ENCODE data around the gene KBTBD2. TPM values are rescaled to one million over a fixed set of nuclear protein-coding genes. Genes with fewer than 3 reads are reported as not detected.

KBTBD2 gene
- total RNA-seq, 1 experiment from 2014 or later: 16.3 TPM

GRCh38 chr7:32937344-32938174, 46.0 kb upstream of the KBTBD2 start:
- ChIA-PET POLR2A (ENCODE audit: unreplicated experiment) (no interaction called here), CTCF (no interaction called here)
- H3K4me1 ChIP-seq (ENCODE audit: insufficient read depth, low read length): no peaks in the 10 kb centered on the region
- no peak overlapping the region for H3K9ac ChIP-seq (ENCODE audit: low read length)
- no peak for ATAC-seq
- DNase-seq: no peak
- H3K4me2 ChIP-seq (ENCODE audit: low read length): no peak overlapping the region
- TF ChIP-seq EZH2 (IDR thresholded peaks at IDR 0.05; ENCODE audit: low read length, unreplicated experiment) (no peak), EZH2phosphoT487 (IDR thresholded peaks at IDR 0.05; ENCODE audit: borderline replicate concordance, low read length) (no peak), CTCF (conservative IDR thresholded peaks at IDR 0.05; ENCODE audit: low read depth, low read length) (no peak)
- H2AFZ ChIP-seq (ENCODE audit: low read length): no peak overlapping the region
- intact Hi-C loops (cut with micrococcal nuclease): loop anchor here (2.0 kb wide), 1 partner anchor 15 kb away; no protein-coding TSS in a partner anchor
- H3K9me3 ChIP-seq (ENCODE audit: low read length): no peaks in the 10 kb centered on the region
- no peaks in the 10 kb centered on the region for H3K27me3 ChIP-seq (ENCODE audit: low read length)
- BruUV-seq (replicated peaks): no TSS peak
- H3F3A ChIP-seq (ENCODE audit: low read length, unreplicated experiment): no peaks in the 10 kb centered on the region
- no peak overlapping the region for H3K27ac ChIP-seq (ENCODE audit: low read length)
- H3K4me3 ChIP-seq (ENCODE audit: low read length): no peak overlapping the region
- no peaks in the 10 kb centered on the region for H3K9me2 ChIP-seq (replicated peaks; ENCODE audit: low read length)
- no peaks in the 10 kb centered on the region for H3K79me2 ChIP-seq (ENCODE audit: low read length)
- H3K36me3 ChIP-seq (ENCODE audit: low read depth, low read length): no peaks in the 10 kb centered on the region
- no peaks in the 10 kb centered on the region for H4K20me1 ChIP-seq (ENCODE audit: low read length)

- Histone ChIP-seq H3K9me3 (ENCODE audit: low read length) (no peaks in the 10 kb centered on the region), H2AFZ (ENCODE audit: low read length) (no peak overlapping the region), H3K4me2 (ENCODE audit: low read length) (no peak overlapping the region), H3K36me3 (ENCODE audit: low read depth, low read length) (no peaks in the 10 kb centered on the region), H3F3A (ENCODE audit: low read length, unreplicated experiment) (no peaks in the 10 kb centered on the region), H3K4me3 (ENCODE audit: low read length) (no peak overlapping the region), H3K79me2 (ENCODE audit: low read length) (no peaks in the 10 kb centered on the region), H3K27ac (ENCODE audit: low read length) (no peak overlapping the region), H3K4me1 (ENCODE audit: insufficient read depth, low read length) (no peaks in the 10 kb centered on the region), H4K20me1 (ENCODE audit: low read length) (no peaks in the 10 kb centered on the region), H3K9me2 (replicated peaks; ENCODE audit: low read length) (no peaks in the 10 kb centered on the region), H3K27me3 (ENCODE audit: low read length) (no peaks in the 10 kb centered on the region), H3K9ac (ENCODE audit: low read length) (no peak overlapping the region)
- intact Hi-C loops (cut with micrococcal nuclease): loop anchor here (2.0 kb wide), 1 partner anchor 14 kb away; no protein-coding TSS in a partner anchor
- ChIA-PET POLR2A (ENCODE audit: unreplicated experiment) (no interaction called here), CTCF (no interaction called here)
- no TSS peak for BruUV-seq (replicated peaks)
- ATAC-seq (no peak), DNase-seq (no peak)
- TF ChIP-seq EZH2 (IDR thresholded peaks at IDR 0.05; ENCODE audit: low read length, unreplicated experiment) (no peak), CTCF (conservative IDR thresholded peaks at IDR 0.05; ENCODE audit: low read depth, low read length) (no peak), EZH2phosphoT487 (IDR thresholded peaks at IDR 0.05; ENCODE audit: borderline replicate concordance, low read length) (no peak)
These were observed 45.1 kb upstream of the KBTBD2 start for GRCh38 chr7:32936689-32937088.

- H2AFZ ChIP-seq (ENCODE audit: low read length): no peak overlapping the region
- intact Hi-C loops (cut with micrococcal nuclease): no loop called here
- H4K20me1 ChIP-seq (ENCODE audit: low read length): no peaks in the 10 kb centered on the region
- no peak for ATAC-seq
- no peak overlapping the region for H3K9ac ChIP-seq (ENCODE audit: low read length)
- no peaks in the 10 kb centered on the region for H3F3A ChIP-seq (ENCODE audit: low read length, unreplicated experiment)
- no peaks in the 10 kb centered on the region for H3K9me2 ChIP-seq (replicated peaks; ENCODE audit: low read length)
- no peaks in the 10 kb centered on the region for H3K4me1 ChIP-seq (ENCODE audit: insufficient read depth, low read length)
- DNase-seq: no peak
- TF ChIP-seq EZH2 (IDR thresholded peaks at IDR 0.05; ENCODE audit: low read length, unreplicated experiment) (no peak), EZH2phosphoT487 (IDR thresholded peaks at IDR 0.05; ENCODE audit: borderline replicate concordance, low read length) (no peak), CTCF (conservative IDR thresholded peaks at IDR 0.05; ENCODE audit: low read depth, low read length) (no peak)
- no TSS peak for BruUV-seq (replicated peaks)
- no peak overlapping the region for H3K27ac ChIP-seq (ENCODE audit: low read length)
- H3K79me2 ChIP-seq (ENCODE audit: low read length): no peaks in the 10 kb centered on the region
- H3K4me2 ChIP-seq (ENCODE audit: low read length): no peak overlapping the region
- CTCF ChIA-PET: no interaction called here
- no peak overlapping the region for H3K4me3 ChIP-seq (ENCODE audit: low read length)
- no peaks in the 10 kb centered on the region for H3K27me3 ChIP-seq (ENCODE audit: low read length)
- no peaks in the 10 kb centered on the region for H3K9me3 ChIP-seq (ENCODE audit: low read length)
- H3K36me3 ChIP-seq (ENCODE audit: low read depth, low read length): no peaks in the 10 kb centered on the region
- POLR2A ChIA-PET (ENCODE audit: unreplicated experiment): no interaction called here
These were observed 44.0 kb upstream of the KBTBD2 start for GRCh38 chr7:32935558-32935957.
